GM15510 (cell line): ENCODE data around the gene DMRTC2.

Experiments used
- POLR2A ChIP-seq: IDR thresholded peaks from 3 replicates; pipeline ENCODE4 v1.6.1; 2011; ENCODE audit warnings: borderline replicate concordance; ENCODE audit not compliant: insufficient read length; ENCODE audit errors: extremely low read depth

DMRTC2 gene

GRCh38 chr19:41888926-41889325 lies 44.1 kb downstream of the DMRTC2 start:
- no peak for TF ChIP-seq POLR2A

- TF ChIP-seq POLR2A = no peak
Measured at GRCh38 chr19:41889896-41890295, 45.1 kb downstream of the DMRTC2 start.

GRCh38 chr19:41890936-41891335 lies 46.1 kb downstream of the DMRTC2 start:
- no peak for TF ChIP-seq POLR2A

- no peak for TF ChIP-seq POLR2A
Measured at GRCh38 chr19:41892173-41892902, 47.5 kb downstream of the DMRTC2 start.

- no peak for TF ChIP-seq POLR2A
Measured at GRCh38 chr19:41893899-41894298, 49.1 kb downstream of the DMRTC2 start.

GRCh38 chr19:41894350-41894749 lies 49.5 kb downstream of the DMRTC2 start:
- no peak for TF ChIP-seq POLR2A

GRCh38 chr19:41895745-41896580 lies 51.1 kb downstream of the DMRTC2 start:
- TF ChIP-seq POLR2A = no peak

GRCh38 chr19:41896581-41896942 lies 51.7 kb downstream of the DMRTC2 start:
- no peak for TF ChIP-seq POLR2A

- TF ChIP-seq POLR2A = no peak
Measured at GRCh38 chr19:41897181-41897580, 52.3 kb downstream of the DMRTC2 start.

- TF ChIP-seq POLR2A = no peak
Measured at GRCh38 chr19:41897820-41898219, 53.0 kb downstream of the DMRTC2 start.

GRCh38 chr19:41898235-41898634 lies 53.4 kb downstream of the DMRTC2 start:
- TF ChIP-seq POLR2A = no peak
